Stimulated activated CD4-positive, alpha-beta T cell treated with anti-CD3 and anti-CD28 coated beads, Interleukin-15, amount 100 ng/mL, for 1 hour (primary cell): ENCODE measurements around the gene GTPBP3.

Experiments
- DNase-seq, 2 donors: peaks; one replicate each; pipeline ENCODE4 v3.0.0-alpha.2; 2020; ENCODE audit warnings: low read depth in 1 of 2, low spot score in 1 of 2

The GTPBP3 gene

DNA sequence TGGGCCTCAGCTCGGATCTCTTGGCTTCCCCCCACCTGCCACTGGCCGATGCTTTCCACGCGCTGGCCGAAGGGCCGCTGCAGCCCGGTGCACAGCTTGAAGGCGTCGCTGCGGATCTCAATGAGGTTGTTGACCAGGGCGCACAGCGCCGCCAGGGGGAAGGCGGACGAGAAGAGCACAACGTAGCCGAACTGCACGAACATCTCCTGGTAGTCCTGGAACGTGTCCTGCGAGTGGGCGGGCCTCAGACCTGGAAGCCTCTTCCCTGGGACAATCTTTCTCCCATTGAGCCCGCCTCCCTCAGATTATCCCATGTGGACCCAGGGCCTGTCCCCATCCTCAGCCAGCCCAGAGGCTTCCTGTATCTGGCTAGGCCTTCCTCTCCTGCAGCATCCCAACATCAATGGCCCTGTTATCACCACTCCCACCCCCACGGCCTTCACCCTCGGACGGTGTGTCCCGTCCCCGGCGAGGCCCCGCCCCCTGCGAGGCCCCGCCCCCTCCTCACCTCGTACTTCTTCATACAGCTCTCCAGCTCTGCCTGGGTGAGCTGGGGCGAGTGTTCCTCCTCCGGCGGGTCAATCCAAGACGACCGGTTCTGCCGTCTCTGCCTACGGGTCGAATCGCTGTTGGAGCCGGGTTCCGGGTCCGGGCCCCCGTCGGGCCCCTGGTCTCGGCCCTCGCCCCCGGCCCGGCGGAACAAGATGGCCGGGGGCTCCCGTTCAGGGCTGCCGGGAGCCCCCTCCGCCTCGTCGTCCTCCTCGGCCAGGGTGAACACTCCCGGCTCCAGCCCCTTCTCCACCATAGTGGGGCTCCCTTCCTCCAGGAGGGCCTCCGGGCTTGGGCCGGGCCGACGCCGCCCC lies 9.5 kb upstream of the GTPBP3 start:
- peak in 1 of 2 donors; percentile 49 for DNase-seq

DNA sequence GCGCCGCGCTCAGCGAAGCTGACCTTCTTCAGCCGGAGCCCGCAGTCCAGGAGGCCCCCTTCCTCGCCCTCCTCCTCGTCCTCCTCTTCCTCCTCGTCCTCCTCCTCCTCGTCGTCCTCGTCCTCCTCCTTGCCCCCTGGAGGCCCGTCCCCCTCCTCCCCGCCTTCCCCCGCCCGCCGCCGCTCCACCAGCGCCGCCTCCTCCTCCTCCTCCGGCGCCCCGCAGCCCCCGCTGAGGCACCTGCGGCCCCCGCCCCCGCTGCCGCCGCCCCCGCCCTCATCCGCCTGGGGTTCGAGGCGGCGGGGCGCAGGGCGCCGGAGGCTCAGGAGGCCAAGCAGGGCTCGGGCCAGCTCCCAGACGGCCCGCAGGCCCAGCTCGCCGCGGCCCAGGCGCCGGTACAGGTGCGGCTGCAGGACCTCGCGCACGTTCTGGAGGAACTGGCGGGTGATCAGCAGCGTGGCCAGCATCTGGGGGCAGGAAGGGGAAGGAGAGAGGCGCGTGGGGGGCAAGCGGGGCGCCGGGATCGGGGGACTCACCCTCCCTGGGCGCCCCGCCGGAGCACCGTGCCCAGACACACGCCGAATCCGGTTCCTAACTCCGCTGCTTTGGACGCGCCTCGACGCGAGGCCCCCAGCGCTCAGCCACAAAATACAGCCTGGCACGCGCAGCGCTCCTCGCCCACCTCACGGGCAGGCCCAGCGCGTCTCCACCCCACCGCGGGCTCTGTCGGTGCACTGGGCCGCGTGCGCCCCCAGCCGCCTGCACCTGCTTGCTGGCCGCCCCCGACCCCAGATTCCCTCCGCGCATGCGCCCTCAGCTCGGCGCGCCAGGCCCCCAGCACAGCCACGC lies 8.6 kb upstream of the GTPBP3 start:
- DNase-seq: peak in 1 of 2 donors; percentile 24

GRCh38 chr19:17329366-17330261 lies 7.7 kb upstream of the GTPBP3 start:
- DNase-seq: no peak

DNA sequence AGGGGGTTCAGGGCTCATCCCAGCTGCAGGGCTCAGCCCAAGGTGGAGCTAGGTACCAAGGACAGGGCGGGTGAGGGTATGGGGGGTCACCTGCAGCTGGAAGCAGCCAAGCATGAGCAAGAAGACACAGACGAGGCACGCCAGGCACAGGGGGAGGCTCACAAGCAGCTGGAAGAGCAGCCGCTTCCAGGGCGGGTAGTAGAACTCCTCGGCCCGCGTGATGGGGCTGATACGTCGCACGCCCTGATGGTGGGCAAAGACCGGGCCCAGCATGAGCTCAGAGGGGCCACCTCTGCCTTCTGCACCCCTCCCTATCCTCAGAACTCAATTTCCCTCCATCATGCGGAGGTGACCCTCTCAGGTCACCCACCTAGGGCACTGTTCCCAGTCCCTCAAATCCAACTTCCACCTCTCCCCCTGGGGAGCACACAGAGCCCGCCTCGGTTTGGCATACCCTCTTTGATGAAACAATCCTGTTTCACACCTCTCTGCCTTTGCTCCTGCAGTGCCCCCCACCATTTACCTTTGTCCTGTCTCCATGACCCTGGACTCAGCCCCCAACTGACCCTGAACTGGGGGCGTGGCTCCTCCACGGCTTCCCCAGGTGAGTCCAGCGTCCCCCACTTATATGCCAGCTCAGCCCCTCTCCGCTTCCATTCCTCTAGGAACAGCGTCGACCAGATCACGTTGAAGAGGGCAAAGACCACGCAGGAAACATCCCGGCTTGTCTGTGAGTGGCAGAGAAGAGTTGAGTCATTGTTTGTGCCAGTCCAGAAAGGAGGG lies 6.9 kb upstream of the GTPBP3 start:
- DNase-seq: no peak

DNA sequence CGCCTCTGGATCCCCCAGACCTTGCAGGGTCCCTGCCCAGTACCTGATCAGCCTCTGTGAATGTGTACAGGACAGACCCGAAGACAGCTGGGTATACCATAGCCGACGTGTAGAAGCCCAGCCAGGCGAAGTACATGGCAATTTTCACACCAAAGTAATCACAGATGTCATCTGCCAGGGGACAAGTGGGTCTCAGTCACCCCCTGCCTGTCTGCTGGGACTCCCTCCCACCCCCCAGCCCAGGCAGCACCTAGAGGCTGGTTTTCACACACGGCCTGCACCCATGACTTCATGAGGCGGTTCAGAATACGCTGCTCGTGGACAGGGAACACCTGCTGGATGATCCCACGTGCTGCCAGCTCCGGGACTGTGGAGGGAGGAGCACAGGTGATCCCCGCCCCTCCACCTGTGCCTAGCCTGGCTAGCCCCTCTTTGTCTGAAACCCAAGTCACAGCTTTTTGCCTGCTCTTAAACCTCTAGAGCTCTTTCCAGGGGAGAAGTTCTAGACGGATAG lies 6.3 kb upstream of the GTPBP3 start:
- DNase-seq: no peak

DNA sequence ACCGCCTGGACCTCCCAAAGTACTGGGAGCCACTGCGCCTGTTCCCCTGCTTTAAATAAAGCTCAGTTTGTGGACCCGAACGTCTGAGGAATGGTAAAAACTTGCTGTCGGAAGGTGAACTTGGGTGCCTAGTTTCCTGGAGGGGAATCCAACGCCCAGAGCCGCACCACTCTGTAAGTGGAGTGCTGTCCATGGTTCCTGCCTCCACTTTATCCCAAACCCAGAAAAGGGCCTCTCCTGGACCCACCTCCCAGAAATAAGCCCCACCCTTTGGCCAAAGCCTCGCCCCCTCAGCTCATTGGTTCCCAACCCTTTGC lies 5.0 kb upstream of the GTPBP3 start:
- no peak for DNase-seq

- no peak for DNase-seq
Measured at GRCh38 chr19:17332677-17333581, 4.4 kb upstream of the GTPBP3 start.

- DNase-seq: peak; percentile 49 to 51
Measured at GRCh38 chr19:17333611-17334413, 3.5 kb upstream of the GTPBP3 start.

DNA sequence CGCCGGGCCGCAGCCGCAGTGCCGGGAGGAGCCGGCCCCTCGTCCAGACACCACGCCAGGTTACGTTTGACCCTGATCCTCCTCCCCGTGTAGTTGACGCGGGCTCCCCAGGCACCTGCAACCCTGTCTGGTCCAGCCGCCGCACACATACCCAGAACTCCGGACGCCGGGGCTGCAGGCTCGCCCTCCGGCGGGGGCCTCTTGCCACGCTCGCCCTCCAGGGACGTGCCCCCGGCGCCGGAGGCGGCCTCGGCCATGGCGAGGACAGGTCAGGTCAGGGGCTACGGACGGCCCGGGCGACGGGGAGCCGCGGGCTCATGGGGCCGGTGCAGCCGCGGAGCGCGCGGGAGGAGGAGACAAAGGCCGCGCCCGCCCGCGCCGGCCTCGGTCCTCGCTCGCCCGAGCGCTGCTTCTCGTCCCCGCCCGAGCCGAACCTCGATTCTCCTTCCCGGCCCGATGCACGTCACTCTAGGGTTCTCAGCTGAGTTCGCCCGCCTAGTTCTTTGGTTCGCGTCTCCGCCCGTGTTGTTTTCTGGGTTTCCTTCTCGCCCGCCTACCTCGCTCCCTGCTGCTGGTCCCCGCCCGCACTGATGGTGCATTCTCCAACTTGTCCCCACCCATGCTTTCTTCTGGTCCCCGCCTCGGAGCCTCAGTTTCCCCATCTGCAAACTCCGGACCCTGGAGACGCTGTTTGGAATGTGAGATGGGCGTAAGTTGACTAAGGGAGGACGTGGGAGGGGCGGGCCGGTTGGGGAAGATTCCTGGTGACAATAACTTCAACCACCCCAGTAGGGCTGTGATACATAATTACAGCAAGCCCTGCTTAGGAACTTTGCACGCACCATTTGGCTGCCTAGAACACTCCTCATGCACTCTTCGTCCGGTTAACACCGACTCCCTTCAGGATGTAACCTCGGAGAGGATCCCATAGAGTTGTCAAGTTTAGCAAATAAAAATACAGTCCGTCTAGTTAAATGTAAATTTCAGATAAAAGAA lies 2.6 kb upstream of the GTPBP3 start, which contains the start of gene ANO8:
TSS of gene ANO8 (minus strand) at position 442 of the 996 bp plus-strand sequence. CDS start at position 257, 185 bp downstream.
- peak; percentile 87 to 97 for DNase-seq

- DNase-seq: no peak
Measured at GRCh38 chr19:17335575-17335974, 1.8 kb upstream of the GTPBP3 start.

GRCh38 chr19:17337675-17338432 lies 501 bp downstream of the GTPBP3 start:
- DNase-seq: no peak

- DNase-seq: no peak
Measured at GRCh38 chr19:17338433-17339078, 1.2 kb downstream of the GTPBP3 start.

GRCh38 chr19:17339088-17339741 lies 1.9 kb downstream of the GTPBP3 start:
- peak in 1 of 2 donors; percentile 47 for DNase-seq

- no peak for DNase-seq
Measured at GRCh38 chr19:17340302-17340870, 3.0 kb downstream of the GTPBP3 start.

GRCh38 chr19:17340871-17341357 lies 3.6 kb downstream of the GTPBP3 start:
- DNase-seq: no peak
